Measurements from ENCODE around the gene OTP.

The OTP gene

GRCh38 chr5:77630114-77630680, 8.3 kb downstream of the OTP start:
- ChIA-PET POLR2A (interaction anchor here (0.5 to 2.4 kb wide), 13 partner anchors 9 to 387 kb away, joined by 3 to 15 read pairs (median 4); partner anchors contain the start of gene WDR41), CTCF (interaction anchor here (1.2 to 1.9 kb wide), 3 partner anchors 8 to 69 kb away, joined by 4 to 7 read pairs (median 5); no protein-coding TSS in a partner anchor)
- DNase-seq (ENCODE audit: extremely low spot score) = peak; percentile 77
- peak; percentile 36; the same call in 1 of the 2 replicates for TF ChIP-seq L3MBTL2 (conservative IDR thresholded peaks at IDR 0.05)
- TF ChIP-seq FOXK2 (IDR thresholded peaks at IDR 0.05) = no peak
- no peak for TF ChIP-seq NFRKB (IDR thresholded peaks at IDR 0.05)

- TF ChIP-seq LEF1 (IDR thresholded peaks at IDR 0.05; ENCODE audit: borderline replicate concordance) (no peak), NFRKB (IDR thresholded peaks at IDR 0.05) (no peak), ELF4 (IDR thresholded peaks at IDR 0.05) (no peak), FOXK2 (IDR thresholded peaks at IDR 0.05) (no peak), PKNOX1 (IDR thresholded peaks at IDR 0.05) (no peak), TARDBP (IDR thresholded peaks at IDR 0.05) (no peak), SP1 (IDR thresholded peaks at IDR 0.05) (no peak), ARNT (IDR thresholded peaks at IDR 0.05) (no peak), SUZ12 (IDR thresholded peaks at IDR 0.05) (no peak), L3MBTL2 (conservative IDR thresholded peaks at IDR 0.05) (no peak), FOXA1 (IDR thresholded peaks at IDR 0.05) (no peak), CTBP1 (IDR thresholded peaks at IDR 0.05; ENCODE audit: borderline replicate concordance) (no peak), ZNF384 (IDR thresholded peaks at IDR 0.05) (no peak), BHLHE40 (IDR thresholded peaks at IDR 0.05; ENCODE audit: borderline replicate concordance) (no peak), HDGF (IDR thresholded peaks at IDR 0.05; ENCODE audit: borderline replicate concordance) (no peak)
- ChIA-PET CTCF (interaction anchor here (1.2 to 1.9 kb wide), 2 partner anchors 8 to 69 kb away, joined by 4 to 7 read pairs; no protein-coding TSS in a partner anchor), POLR2A (interaction anchor here (0.9 to 2.4 kb wide), 8 partner anchors 9 to 387 kb away, joined by 3 to 15 read pairs (median 6); no protein-coding TSS in a partner anchor)
- no peak for DNase-seq (ENCODE audit: extremely low spot score)
Measured at GRCh38 chr5:77629509-77630113, 8.9 kb downstream of the OTP start.

- no peak for TF ChIP-seq NFRKB (IDR thresholded peaks at IDR 0.05)
- no peak for TF ChIP-seq PKNOX1 (IDR thresholded peaks at IDR 0.05)
- no peak for TF ChIP-seq CTBP1 (IDR thresholded peaks at IDR 0.05; ENCODE audit: borderline replicate concordance)
- no peak for TF ChIP-seq ZNF384 (IDR thresholded peaks at IDR 0.05)
- TF ChIP-seq ARNT (IDR thresholded peaks at IDR 0.05) = no peak
- no peak for TF ChIP-seq SUZ12 (IDR thresholded peaks at IDR 0.05)
- ChIA-PET POLR2A (interaction anchor here (0.9 kb wide), 1 partner anchor 20 kb away, joined by 3 read pairs; no protein-coding TSS in a partner anchor), CTCF (no interaction called here)
- DNase-seq (ENCODE audit: extremely low spot score) = no peak
Measured at GRCh38 chr5:77628840-77629508, 9.5 kb downstream of the OTP start.

GRCh38 chr5:77627869-77628674, 10.4 kb downstream of the OTP start:
- ChIA-PET POLR2A (no interaction called here), CTCF (no interaction called here)
- DNase-seq (ENCODE audit: extremely low spot score) = no peak
- TF ChIP-seq FOXA1 (IDR thresholded peaks at IDR 0.05) (no peak), SP1 (IDR thresholded peaks at IDR 0.05) (no peak), L3MBTL2 (conservative IDR thresholded peaks at IDR 0.05) (no peak), NFRKB (IDR thresholded peaks at IDR 0.05) (no peak), ELF4 (IDR thresholded peaks at IDR 0.05) (no peak), CTBP1 (IDR thresholded peaks at IDR 0.05; ENCODE audit: borderline replicate concordance) (no peak), FOXK2 (IDR thresholded peaks at IDR 0.05) (no peak), FOXM1 (IDR thresholded peaks at IDR 0.05; ENCODE audit: borderline replicate concordance) (no peak), PKNOX1 (IDR thresholded peaks at IDR 0.05) (no peak), ZNF384 (IDR thresholded peaks at IDR 0.05) (no peak)

- DNase-seq (ENCODE audit: extremely low spot score) = no peak
- POLR2A ChIA-PET = no interaction called here
- no peak for TF ChIP-seq ELF4 (IDR thresholded peaks at IDR 0.05)
- TF ChIP-seq PKNOX1 (IDR thresholded peaks at IDR 0.05) = no peak
- TF ChIP-seq L3MBTL2 (conservative IDR thresholded peaks at IDR 0.05) = no peak
- no peak for TF ChIP-seq FOXM1 (IDR thresholded peaks at IDR 0.05; ENCODE audit: borderline replicate concordance)
- TF ChIP-seq SP1 (IDR thresholded peaks at IDR 0.05) = no peak
- TF ChIP-seq TARDBP (IDR thresholded peaks at IDR 0.05) = no peak
- no peak for TF ChIP-seq ARNT (IDR thresholded peaks at IDR 0.05)
- no peak for TF ChIP-seq BHLHE40 (IDR thresholded peaks at IDR 0.05; ENCODE audit: borderline replicate concordance)
Measured at GRCh38 chr5:77623203-77623740, 15.2 kb downstream of the OTP start.

More at GRCh38 chr5:77623203-77623740, 15.2 kb downstream of the OTP start:
- CTCF ChIA-PET = no interaction called here
